Measurements from ENCODE around the gene NINJ1.

DNA sequence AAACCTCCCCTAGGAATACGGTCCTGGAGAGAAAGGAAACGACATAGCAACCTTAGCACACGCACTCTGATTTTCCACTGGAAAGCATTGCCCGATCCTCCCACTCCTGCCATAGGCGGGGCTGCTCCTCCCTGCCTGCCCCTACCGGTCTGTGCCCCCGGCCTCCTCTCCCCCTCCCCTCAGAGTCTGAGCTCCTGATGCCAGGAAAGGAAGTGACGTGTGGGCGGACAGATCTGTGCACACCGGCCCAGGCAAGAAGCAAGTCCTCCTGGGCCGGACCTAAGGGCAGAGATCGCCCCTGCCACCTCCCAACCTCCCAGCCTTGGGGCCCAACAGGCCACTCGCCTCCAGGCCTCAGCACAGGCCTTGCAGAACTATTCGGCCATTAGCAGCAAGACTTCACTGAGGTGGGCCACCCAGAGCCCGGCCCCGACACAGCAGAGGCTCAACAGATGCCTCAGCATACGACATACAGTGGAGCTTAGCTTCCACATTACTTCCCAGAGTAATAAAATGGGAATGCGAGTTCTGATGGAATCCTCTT lies 7.2 kb downstream of the NINJ1 start:
- TF ChIP-seq CTCF (IDR thresholded peaks at IDR 0.05) (no peak), EZH2 (IDR thresholded peaks at IDR 0.05; ENCODE audit: borderline replicate concordance, insufficient read depth, low read depth, low read length, poor library complexity, severe bottlenecking) (no peak)
